Umbilical cord (tissue), 2 donors: ENCODE measurements around the gene CCDC190. TPM values are rescaled to one million over a fixed set of nuclear protein-coding genes. Genes with fewer than 3 reads are reported as not detected.
"Not testable (repeated sequence)": the region's sequence is repeated elsewhere in the genome, so short reads cannot be mapped to it uniquely, and the experiment has no call there.

Experiments
- DNase-seq: peaks from one replicate; pipeline ENCODE4 v3.0.0-alpha.2; 2015; ENCODE audit warnings: low spot score
- total RNA-seq: library from RNA; depleted of rRNA; stranded (reverse); fragments of >200 nt; gene quantifications from one replicate; pipeline ENCODE4 v1.2.3, GENCODE V29; 2014; ENCODE audit warnings: low replicate concordance; ENCODE audit not compliant: insufficient read depth

CCDC190 gene
- total RNA-seq, 1 donor from 2014 or later: 31.3 TPM

DNA sequence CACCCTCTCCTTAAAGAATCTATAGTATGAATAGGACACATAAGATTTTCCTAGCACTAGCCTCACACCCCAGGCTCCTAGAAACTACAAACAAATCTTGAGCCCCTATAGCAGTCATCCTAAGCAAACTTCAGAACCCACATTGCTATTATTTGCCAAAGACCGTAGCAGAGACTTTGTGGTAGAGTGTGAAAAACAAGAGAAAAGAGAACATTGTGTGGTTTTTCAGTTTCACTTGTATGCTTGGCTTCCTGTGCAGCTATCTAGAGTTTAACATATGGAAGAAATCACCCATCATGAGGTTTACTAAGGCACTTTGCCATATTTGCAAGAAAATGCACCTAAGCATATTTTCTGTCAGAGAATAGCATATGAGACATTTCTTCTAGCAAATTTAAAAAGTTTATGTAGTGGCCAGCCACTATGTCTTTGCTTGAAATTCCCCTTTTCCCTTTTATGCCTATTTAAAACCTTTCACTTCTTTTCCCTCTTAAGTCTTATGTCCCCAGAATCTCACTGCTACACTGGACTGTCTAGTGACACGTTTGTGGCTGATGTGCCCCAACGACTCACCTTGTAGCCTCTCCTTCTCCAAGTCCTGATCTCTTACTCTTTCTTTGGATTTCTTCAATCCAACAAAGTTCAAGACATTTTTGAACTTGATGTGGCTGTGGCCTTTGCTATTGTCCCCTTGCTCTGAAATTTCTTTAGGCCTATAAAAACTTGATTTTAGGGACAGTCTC lies 25.6 kb downstream of the CCDC190 start:
- DNase-seq: no peak

GRCh38 chr1:162832470-162832869 lies 28.5 kb downstream of the CCDC190 start:
- no peak for DNase-seq

- DNase-seq: no peak
These were observed 31.7 kb downstream of the CCDC190 start for GRCh38 chr1:162829268-162829667.

- DNase-seq: no peak
These were observed 37.0 kb downstream of the CCDC190 start for GRCh38 chr1:162823771-162824525.

DNA sequence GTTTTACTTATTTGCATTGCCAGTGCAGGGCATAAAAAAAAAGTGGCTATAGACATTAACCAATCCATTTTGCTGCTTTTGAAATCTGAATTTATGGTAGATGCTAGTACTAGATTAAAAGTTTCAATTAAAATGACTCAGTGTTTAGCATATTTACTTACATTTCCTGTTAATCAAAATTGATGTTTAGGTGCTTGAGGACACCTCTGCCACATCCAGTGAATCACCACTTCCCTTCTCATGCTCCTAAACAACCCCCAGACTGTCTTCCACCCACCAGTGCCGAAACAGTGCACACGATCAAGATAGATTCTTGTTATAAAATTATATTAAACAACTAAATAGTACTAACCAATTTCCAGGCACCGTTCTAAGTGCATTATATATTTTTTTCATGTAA lies 37.7 kb downstream of the CCDC190 start:
- no peak for DNase-seq

- DNase-seq: no peak
These were observed 38.4 kb downstream of the CCDC190 start for GRCh38 chr1:162822391-162823200.

DNA sequence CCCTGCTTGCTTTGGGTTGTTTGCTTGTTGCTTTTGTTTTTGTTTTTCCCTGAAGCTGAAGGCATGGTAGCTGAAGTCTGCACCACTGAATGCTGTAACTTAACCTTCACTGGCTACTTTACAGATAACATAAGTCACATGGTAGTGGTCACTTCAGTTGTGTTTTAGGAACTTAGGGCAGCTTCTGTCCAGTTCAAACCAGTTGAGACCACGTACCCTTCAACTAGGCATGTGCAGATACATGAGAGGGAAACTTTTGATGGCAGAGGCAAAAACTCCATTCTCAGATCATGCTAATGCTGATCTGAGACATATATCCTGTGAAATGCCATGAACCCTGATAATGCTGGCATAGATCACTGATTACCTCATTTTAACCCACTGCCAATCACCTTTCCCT lies 42.3 kb downstream of the CCDC190 start:
- not testable (repeated sequence) for DNase-seq

DNA sequence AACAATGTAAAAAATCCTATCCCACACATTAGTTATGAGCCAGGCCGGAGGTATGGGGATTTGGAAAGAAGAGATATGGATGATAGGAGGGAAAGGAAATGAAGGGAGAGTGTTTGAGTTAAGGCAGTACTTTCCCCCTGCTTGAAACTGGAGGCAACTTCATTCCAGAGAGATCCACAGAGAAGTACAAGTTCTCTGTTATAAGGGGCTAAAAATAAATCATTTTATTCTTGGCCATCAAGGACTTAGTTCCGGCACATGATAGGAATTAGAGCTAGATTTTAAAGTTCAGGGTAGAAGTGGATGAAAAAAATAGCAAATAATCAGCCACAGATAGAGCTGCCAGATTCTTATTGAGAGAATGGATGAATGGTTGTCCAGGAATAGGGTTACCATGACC lies 42.8 kb downstream of the CCDC190 start:
- not testable (repeated sequence) for DNase-seq

GRCh38 chr1:162812357-162812756 lies 48.6 kb downstream of the CCDC190 start:
- DNase-seq: not testable (repeated sequence)

GRCh38 chr1:162807503-162807902 lies 53.5 kb downstream of the CCDC190 start:
- DNase-seq: not testable (repeated sequence)

Other genes with a start within 250 kb of the CCDC190 start
- gene DDR2, start 228.7 kb downstream of the CCDC190 start, total RNA-seq: 69.6 TPM
- gene HSD17B7, start 70.5 kb downstream of the CCDC190 start, total RNA-seq: 16.9 TPM
- gene RGS4, start 208.2 kb upstream of the CCDC190 start, total RNA-seq: 72.0 TPM